ENCODE data around the gene DNAH12. TPM values are rescaled to one million over a fixed set of nuclear protein-coding genes. Genes with fewer than 3 reads are reported as not detected.

DNAH12 gene
- polyA plus RNA-seq, 4 donors: 0.90 to 1.1 (median 1.1) TPM

GRCh38 chr3:57244946-57245345 lies 299.2 kb downstream of the DNAH12 start:
- DNase-seq (ENCODE audit: low read depth in 4 of 4, low spot score in 3 of 4): no peak

Other genes with a start within 250 kb of the DNAH12 start
- 10 to 100 TPM; 12.8 to 14.5 (median 13.6) TPM for gene PDE12, start 11.9 kb upstream of the DNAH12 start, polyA plus RNA-seq (ENCODE audit: insufficient read length in 4 of 4)
- gene ARF4, start 53.0 kb upstream of the DNAH12 start, polyA plus RNA-seq (ENCODE audit: insufficient read length in 4 of 4): 100 to 1,000 TPM; 237 to 275 (median 270) TPM
- gene DENND6A, start 148.7 kb upstream of the DNAH12 start, polyA plus RNA-seq (ENCODE audit: insufficient read length in 4 of 4): 10 to 100 TPM; 21.0 to 37.0 (median 26.9) TPM
- 10 to 100 TPM; 42.4 to 51.2 (median 46.1) TPM for gene SLMAP, start 212.0 kb upstream of the DNAH12 start, polyA plus RNA-seq (ENCODE audit: insufficient read length in 4 of 4)

All from right renal pelvis (tissue), 4 donors.